ENCODE measurements around the gene PERP.

GRCh38 chr6:138103871-138104270 lies 3.3 kb downstream of the PERP start:
- TF ChIP-seq MAX (IDR thresholded peaks at IDR 0.05), result no peak
- TF ChIP-seq TBP (IDR thresholded peaks at IDR 0.05; ENCODE audit: low read depth, low read length), result no peak
- no peak for TF ChIP-seq POLR2A (IDR thresholded peaks at IDR 0.05; ENCODE audit: control extremely low read depth in 1 of 2, low read depth in 2 of 2, low read length in 2 of 2)
- TF ChIP-seq, protein P1, sequence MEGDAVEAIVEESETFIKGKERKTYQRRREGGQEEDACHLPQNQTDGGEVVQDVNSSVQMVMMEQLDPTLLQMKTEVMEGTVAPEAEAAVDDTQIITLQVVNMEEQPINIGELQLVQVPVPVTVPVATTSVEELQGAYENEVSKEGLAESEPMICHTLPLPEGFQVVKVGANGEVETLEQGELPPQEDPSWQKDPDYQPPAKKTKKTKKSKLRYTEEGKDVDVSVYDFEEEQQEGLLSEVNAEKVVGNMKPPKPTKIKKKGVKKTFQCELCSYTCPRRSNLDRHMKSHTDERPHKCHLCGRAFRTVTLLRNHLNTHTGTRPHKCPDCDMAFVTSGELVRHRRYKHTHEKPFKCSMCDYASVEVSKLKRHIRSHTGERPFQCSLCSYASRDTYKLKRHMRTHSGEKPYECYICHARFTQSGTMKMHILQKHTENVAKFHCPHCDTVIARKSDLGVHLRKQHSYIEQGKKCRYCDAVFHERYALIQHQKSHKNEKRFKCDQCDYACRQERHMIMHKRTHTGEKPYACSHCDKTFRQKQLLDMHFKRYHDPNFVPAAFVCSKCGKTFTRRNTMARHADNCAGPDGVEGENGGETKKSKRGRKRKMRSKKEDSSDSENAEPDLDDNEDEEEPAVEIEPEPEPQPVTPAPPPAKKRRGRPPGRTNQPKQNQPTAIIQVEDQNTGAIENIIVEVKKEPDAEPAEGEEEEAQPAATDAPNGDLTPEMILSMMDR (IDR thresholded peaks at IDR 0.05; ENCODE audit: control extremely low read depth in 1 of 3, insufficient read depth in 1 of 3, low read depth in 1 of 3, low read length in 3 of 3), result no peak
- TF ChIP-seq TEAD4 (IDR thresholded peaks at IDR 0.05; ENCODE audit: low read depth, low read length), result no peak
